ENCODE results near the gene TENT4A.

DNA sequence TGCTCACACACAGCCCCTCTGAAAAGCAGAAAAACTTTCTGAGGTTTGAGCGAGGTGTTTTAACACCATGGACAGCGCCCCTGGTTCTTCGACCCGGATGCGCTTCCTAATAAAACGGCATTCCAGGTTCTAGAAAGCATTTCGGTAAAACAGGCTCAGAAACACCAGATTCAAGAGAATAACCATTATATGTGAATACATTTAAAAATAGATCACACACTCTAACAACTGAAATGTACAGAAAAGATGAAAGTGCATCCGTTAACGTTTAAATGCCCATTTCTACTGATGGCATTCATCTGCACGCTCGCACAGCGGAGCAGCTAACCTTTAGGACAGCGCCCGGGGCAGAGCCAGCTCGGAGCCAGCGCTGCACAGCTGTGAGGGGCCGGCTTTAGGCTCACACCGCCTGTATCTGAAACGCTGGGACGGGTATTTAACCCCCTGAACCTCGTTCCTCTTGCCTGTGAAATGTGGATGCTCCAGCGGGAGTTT, 26.3 kb upstream of the TENT4A start:
- TF ChIP-seq, protein P1, sequence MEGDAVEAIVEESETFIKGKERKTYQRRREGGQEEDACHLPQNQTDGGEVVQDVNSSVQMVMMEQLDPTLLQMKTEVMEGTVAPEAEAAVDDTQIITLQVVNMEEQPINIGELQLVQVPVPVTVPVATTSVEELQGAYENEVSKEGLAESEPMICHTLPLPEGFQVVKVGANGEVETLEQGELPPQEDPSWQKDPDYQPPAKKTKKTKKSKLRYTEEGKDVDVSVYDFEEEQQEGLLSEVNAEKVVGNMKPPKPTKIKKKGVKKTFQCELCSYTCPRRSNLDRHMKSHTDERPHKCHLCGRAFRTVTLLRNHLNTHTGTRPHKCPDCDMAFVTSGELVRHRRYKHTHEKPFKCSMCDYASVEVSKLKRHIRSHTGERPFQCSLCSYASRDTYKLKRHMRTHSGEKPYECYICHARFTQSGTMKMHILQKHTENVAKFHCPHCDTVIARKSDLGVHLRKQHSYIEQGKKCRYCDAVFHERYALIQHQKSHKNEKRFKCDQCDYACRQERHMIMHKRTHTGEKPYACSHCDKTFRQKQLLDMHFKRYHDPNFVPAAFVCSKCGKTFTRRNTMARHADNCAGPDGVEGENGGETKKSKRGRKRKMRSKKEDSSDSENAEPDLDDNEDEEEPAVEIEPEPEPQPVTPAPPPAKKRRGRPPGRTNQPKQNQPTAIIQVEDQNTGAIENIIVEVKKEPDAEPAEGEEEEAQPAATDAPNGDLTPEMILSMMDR (conservative IDR thresholded peaks at IDR 0.05; ENCODE audit: low read length) = no peak
- TF ChIP-seq EZH2phosphoT487 (IDR thresholded peaks at IDR 0.05; ENCODE audit: borderline replicate concordance, low read depth, low read length) = no peak
